Lower leg skin (tissue), 4 donors: ENCODE measurements around the gene RSPH1. TPM values are rescaled to one million over a fixed set of nuclear protein-coding genes. Genes with fewer than 3 reads are reported as not detected.

ENCODE experiments used
- DNase-seq, 2 donors: peaks; one replicate each; pipeline ENCODE4 v3.0.0-alpha.2; 2019; ENCODE audit warnings: low spot score in 2 of 2
- H3K4me3 ChIP-seq: fragments of 200-600 bp; sonication (generic); 2 replicates; pipeline ENCODE4 v1.5.1; 2017; ENCODE audit warnings: mild to moderate bottlenecking, low read depth; ENCODE audit not compliant: poor library complexity, severe bottlenecking
- CTCF ChIP-seq, 3 donors: fragments of 450-650 bp; IDR thresholded peaks; one replicate each; pipeline ENCODE4 v1.5.1; 2016; ENCODE audit warnings: antibody characterized with exemption in 3 of 3, mild to moderate bottlenecking in 3 of 3, moderate library complexity in 2 of 3
- POLR2A ChIP-seq, 2 donors: fragments of 450-650 bp; IDR thresholded peaks; one replicate each; pipeline ENCODE4 v1.6.1; 2016 to 2017; ENCODE audit warnings: antibody characterized with exemption in 2 of 2, mild to moderate bottlenecking in 1 of 2, moderate library complexity in 1 of 2
- WGBS, 2 donors: methylation state at CpG; one replicate each; pipeline ENCODE4 v1.1.5; 2018; 5-methylcytosine and 5-hydroxymethylcytosine counted together
- intact Hi-C: fragments of 100-400 bp; cut with DNase I; formaldehyde crosslinking; loops from one replicate; pipeline ENCODE4 v1.15.0; 2023; ENCODE audit warnings: low total_unique reads
- total RNA-seq, 4 donors: library from RNA; depleted of rRNA; stranded (reverse); fragments of >200 nt; gene quantifications; one replicate each; pipeline ENCODE4 v1.1.0, GENCODE V29; 2016

Gene RSPH1
- total RNA-seq, 4 donors from 2014 or later, result 0.34 to 3.7 (median 2.1) TPM

- intact Hi-C loops, result no loop called here
- no peak overlapping the region for H3K4me3 ChIP-seq
- TF ChIP-seq POLR2A (IDR thresholded peaks at IDR 0.05) (no peak), CTCF (IDR thresholded peaks at IDR 0.05) (no peak)
- no peak for DNase-seq
Measured at GRCh38 chr21:42490720-42491119, 5.3 kb downstream of the RSPH1 start.

DNA sequence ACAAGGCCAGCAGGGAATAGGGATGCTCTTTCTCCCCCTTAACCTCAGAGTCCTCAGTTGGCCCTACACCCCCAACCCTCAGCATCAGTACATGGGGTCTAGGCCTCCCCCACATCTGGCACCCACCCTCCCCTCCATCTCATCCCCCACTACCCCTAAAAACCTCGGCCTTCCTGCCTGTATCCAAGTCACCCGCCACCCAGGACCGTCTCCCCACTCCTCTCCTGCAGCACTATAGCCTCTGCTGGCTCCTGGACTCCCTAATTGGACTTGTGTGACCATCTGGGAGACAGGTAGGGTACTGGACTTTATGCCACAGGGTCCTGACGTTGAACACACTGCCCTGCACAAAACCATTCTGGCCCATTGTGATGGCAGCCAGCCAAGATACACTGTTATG is 6.0 kb downstream of the RSPH1 start:
- intact Hi-C loops, result no loop called here
- DNase-seq, result no peak
- TF ChIP-seq POLR2A (IDR thresholded peaks at IDR 0.05) (no peak), CTCF (IDR thresholded peaks at IDR 0.05) (no peak)

GRCh38 chr21:42489006-42489563 is 6.9 kb downstream of the RSPH1 start:
- intact Hi-C loops, result no loop called here
- no peak for DNase-seq
- no peak overlapping the region for H3K4me3 ChIP-seq
- WGBS, 2 donors, result 42 to 77% methylated on average over 1 to 2 of the region's 2 CpGs
- no peak for TF ChIP-seq CTCF (IDR thresholded peaks at IDR 0.05)
- TF ChIP-seq POLR2A (IDR thresholded peaks at IDR 0.05), result no peak

More for the DNA sequence above, 6.0 kb downstream of the RSPH1 start:
- 84% methylated on average over 4 of the region's 4 CpGs for WGBS, 2 donors
- no peak overlapping the region for H3K4me3 ChIP-seq

DNA sequence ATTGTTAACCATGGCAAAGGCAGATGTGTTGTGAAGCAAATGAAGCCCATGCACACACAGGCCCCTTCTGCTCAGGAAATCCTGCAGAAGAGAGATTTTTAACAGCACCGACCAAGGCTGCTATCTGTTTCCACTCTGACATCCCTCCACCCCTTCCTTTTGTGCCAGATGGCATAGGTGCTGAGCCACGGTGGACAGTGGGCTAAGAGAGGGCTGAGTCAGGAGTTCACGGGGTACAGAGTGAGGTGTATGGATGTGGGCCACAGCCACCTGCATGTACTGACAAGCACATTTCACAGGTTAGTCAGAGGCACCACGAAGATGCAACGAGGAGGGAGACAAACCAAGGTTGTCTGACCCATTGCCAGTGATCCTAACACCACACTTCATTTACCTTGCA is 9.5 kb downstream of the RSPH1 start:
- H3K4me3 ChIP-seq, result no peak overlapping the region
- 16 to 44% methylated on average over 5 of the region's 5 CpGs for whole genome bisulfite sequencing, 2 donors
- intact Hi-C loops, result no loop called here
- TF ChIP-seq CTCF (IDR thresholded peaks at IDR 0.05), result no peak
- TF ChIP-seq POLR2A (IDR thresholded peaks at IDR 0.05), result no peak
- DNase-seq, result no peak

- no peak for TF ChIP-seq POLR2A (IDR thresholded peaks at IDR 0.05)
- no peak for TF ChIP-seq CTCF (IDR thresholded peaks at IDR 0.05)
- no peak for DNase-seq
- intact Hi-C loops, result no loop called here
- 82 to 86% methylated on average over 6 of the region's 6 CpGs for WGBS, 2 donors
- H3K4me3 ChIP-seq, result no peak overlapping the region
Measured at GRCh38 chr21:42486072-42486471, 10.0 kb downstream of the RSPH1 start.

DNA sequence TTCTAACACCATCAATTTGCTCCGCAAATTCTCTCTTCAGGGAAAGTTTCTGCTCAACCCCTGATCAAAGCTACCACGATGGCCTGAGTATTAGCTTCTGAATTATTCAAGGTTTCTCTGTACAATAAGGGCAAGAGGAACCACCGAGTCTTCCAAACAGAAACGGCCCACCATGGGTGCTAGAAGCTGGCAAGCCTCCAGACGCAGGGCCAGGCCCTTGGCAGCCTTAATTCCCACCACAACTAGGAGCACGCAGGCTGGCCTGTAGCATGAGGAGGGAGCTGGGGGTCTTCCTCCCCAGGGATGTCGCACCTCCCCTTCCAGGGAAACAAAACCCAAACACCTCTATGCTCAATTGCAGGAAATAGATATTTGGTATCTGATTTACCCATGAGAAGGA is 11.1 kb downstream of the RSPH1 start:
- WGBS, 2 donors, result 76 to 91% methylated on average over 7 of the region's 7 CpGs
- intact Hi-C loops, result no loop called here
- no peak overlapping the region for H3K4me3 ChIP-seq
- no peak for DNase-seq
- no peak for TF ChIP-seq POLR2A (IDR thresholded peaks at IDR 0.05)
- TF ChIP-seq CTCF (IDR thresholded peaks at IDR 0.05), result no peak
